22Rv1 (cell line): Measurements from ENCODE around the gene DHX16.

Experiments
- CTCF ChIP-seq: fragments of 450-650 bp; IDR thresholded peaks from 2 replicates; pipeline ENCODE4 v1.5.1; 2017; ENCODE audit warnings: mild to moderate bottlenecking
- ZFX ChIP-seq: fragments of 450-650 bp; IDR thresholded peaks from 2 replicates; pipeline ENCODE4 v1.6.1; 2017; ENCODE audit warnings: antibody characterized with exemption, borderline replicate concordance

GRCh38 chr6:30611150-30611855 lies 61.5 kb downstream of the DHX16 start:
- TF ChIP-seq CTCF (no peak), ZFX (no peak)
